Karpas-422 (cell line): ENCODE data around the gene WWP2. TPM values are rescaled to one million over a fixed set of nuclear protein-coding genes. Genes with fewer than 3 reads are reported as not detected.

ENCODE experiments used
- DNase-seq: peaks from one replicate; pipeline ENCODE4 v3.0.0-alpha.2; 2015
- H2AFZ ChIP-seq: fragments of 200-600 bp; sonication (generic); 2 replicates; pipeline ENCODE4 v1.6.1; 2014; ENCODE audit warnings: antibody characterized with exemption, low read length, mixed read lengths
- H3K27ac ChIP-seq: fragments of 200-600 bp; sonication (generic); 2 replicates; pipeline ENCODE4 v1.5.1; 2014; ENCODE audit warnings: mild to moderate bottlenecking, low read length, moderate library complexity
- H3K27me3 ChIP-seq: fragments of 200-600 bp; sonication (generic); 2 replicates; pipeline ENCODE4 v1.6.1; 2014; ENCODE audit warnings: low read length, mixed read lengths
- H3K36me3 ChIP-seq: fragments of 200-600 bp; sonication (generic); 2 replicates; pipeline ENCODE4 v1.6.1; 2014; ENCODE audit warnings: low read length, mixed read lengths; ENCODE audit not compliant: insufficient read depth
- H3K4me1 ChIP-seq: fragments of 200-600 bp; sonication (generic); 2 replicates; pipeline ENCODE4 v1.6.1; 2014; ENCODE audit warnings: mild to moderate bottlenecking, low read length, mixed read lengths
- H3K4me2 ChIP-seq: fragments of 200-600 bp; sonication (generic); 2 replicates; pipeline ENCODE4 v1.6.1; 2014; ENCODE audit warnings: low read length, low read depth, mild to moderate bottlenecking; ENCODE audit not compliant: poor library complexity, severe bottlenecking
- H3K4me3 ChIP-seq: fragments of 200-600 bp; sonication (generic); 2 replicates; pipeline ENCODE4 v1.5.1; 2014; ENCODE audit warnings: mild to moderate bottlenecking, antibody characterized with exemption, low read length, mixed read lengths
- H3K79me2 ChIP-seq: fragments of 200-600 bp; sonication (generic); 2 replicates; pipeline ENCODE4 v1.6.1; 2014; ENCODE audit warnings: mild to moderate bottlenecking, low read length, mixed read lengths
- H3K9ac ChIP-seq: fragments of 200-600 bp; sonication (generic); 2 replicates; pipeline ENCODE4 v1.6.0; 2014; ENCODE audit warnings: low read length
- H3K9me2 ChIP-seq: fragments of 200-600 bp; sonication (generic), shearing (Covaris generic); replicated peaks from 2 replicates; pipeline ENCODE4 v1.6.0; 2014; ENCODE audit warnings: mild to moderate bottlenecking, low read length, moderate library complexity; ENCODE audit not compliant: insufficient read depth
- H3K9me3 ChIP-seq: fragments of 300-700, 200-600 bp; sonication (generic); 2 replicates; pipeline ENCODE4 v1.6.1; 2014; ENCODE audit warnings: low read length, mixed read lengths
- H4K20me1 ChIP-seq: fragments of 200-600 bp; sonication (generic); 2 replicates; pipeline ENCODE4 v1.6.1; 2014; ENCODE audit warnings: mild to moderate bottlenecking, antibody characterized with exemption, low read length, low read depth; ENCODE audit not compliant: insufficient read depth
- total RNA-seq: library from RNA; depleted of rRNA; stranded (reverse); fragments of >200 nt; shearing (Covaris generic); gene quantifications from 2 replicates; pipeline ENCODE4 v1.2.3, GENCODE V29; 2014; ENCODE audit warnings: low replicate concordance

WWP2 gene
- total RNA-seq, 1 experiment from 2014 or later, result 30.7 TPM

DNA sequence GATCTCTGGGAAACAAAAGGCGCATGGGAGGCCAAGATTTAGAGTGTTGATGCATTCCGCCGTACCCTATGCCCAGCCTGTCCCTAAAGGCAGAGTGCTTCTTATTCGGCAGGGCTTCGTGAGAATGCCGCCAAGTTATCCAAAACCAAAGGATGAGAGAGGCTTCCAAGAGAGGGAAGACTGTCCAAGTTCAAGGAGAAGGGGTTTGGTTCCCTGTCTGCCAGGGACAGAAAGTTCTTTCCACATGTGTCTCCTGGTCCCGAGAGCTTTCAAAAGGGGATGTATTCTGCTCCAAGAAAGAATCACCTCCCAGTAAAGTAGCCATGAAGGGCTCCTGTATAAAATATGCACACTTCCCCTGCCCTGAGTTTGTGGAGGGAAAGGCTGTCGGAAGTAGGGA, 146.9 kb downstream of the WWP2 start:
- Histone ChIP-seq H4K20me1 (no peaks in the 10 kb centered on the region), H3K79me2 (no peaks in the 10 kb centered on the region), H3K9me3 (no peaks in the 10 kb centered on the region), H3K27me3 (no peaks in the 10 kb centered on the region), H3K27ac (no peak overlapping the region), H3K4me2 (no peak overlapping the region), H3K4me1 (peaks cover 16% of the 10 kb centered on the region), H3K9ac (no peak overlapping the region), H3K9me2 (no peaks in the 10 kb centered on the region), H3K4me3 (no peak overlapping the region), H2AFZ (no peak overlapping the region), H3K36me3 (no peaks in the 10 kb centered on the region; the same call in 1 of the 2 replicates)
- no peak for DNase-seq

- H4K20me1 ChIP-seq, result no peaks in the 10 kb centered on the region
- H2AFZ ChIP-seq, result no peak overlapping the region
- no peak for DNase-seq
These were observed 147.6 kb downstream of the WWP2 start for GRCh38 chr16:69909760-69910159.

GRCh38 chr16:69910964-69911363, 148.8 kb downstream of the WWP2 start:
- no peak for DNase-seq
- Histone ChIP-seq H3K4me1 (peaks cover 16% of the 10 kb centered on the region), H3K27ac (no peak overlapping the region), H3K36me3 (no peaks in the 10 kb centered on the region; the same call in 1 of the 2 replicates), H2AFZ (no peak overlapping the region), H4K20me1 (no peaks in the 10 kb centered on the region), H3K9me2 (no peaks in the 10 kb centered on the region), H3K9ac (no peak overlapping the region), H3K9me3 (no peaks in the 10 kb centered on the region), H3K27me3 (no peaks in the 10 kb centered on the region), H3K4me2 (no peak overlapping the region), H3K79me2 (no peaks in the 10 kb centered on the region), H3K4me3 (no peak overlapping the region)

More at GRCh38 chr16:69909760-69910159, 147.6 kb downstream of the WWP2 start:
- no peaks in the 10 kb centered on the region for H3K27me3 ChIP-seq
- no peak overlapping the region for H3K4me2 ChIP-seq
- H3K9me3 ChIP-seq, result no peaks in the 10 kb centered on the region
- no peak overlapping the region for H3K27ac ChIP-seq
- no peaks in the 10 kb centered on the region for H3K9me2 ChIP-seq
- H3K4me3 ChIP-seq, result no peak overlapping the region
- H3K36me3 ChIP-seq, result no peaks in the 10 kb centered on the region; the same call in 1 of the 2 replicates
- H3K4me1 ChIP-seq, result peaks cover 16% of the 10 kb centered on the region
- H3K9ac ChIP-seq, result no peak overlapping the region
- no peaks in the 10 kb centered on the region for H3K79me2 ChIP-seq

GRCh38 chr16:69916462-69916861, 154.3 kb downstream of the WWP2 start:
- no peaks in the 10 kb centered on the region for H3K9me3 ChIP-seq
- H3K9ac ChIP-seq, result no peak overlapping the region
- no peaks in the 10 kb centered on the region for H4K20me1 ChIP-seq
- H3K79me2 ChIP-seq, result no peaks in the 10 kb centered on the region
- H3K9me2 ChIP-seq, result no peaks in the 10 kb centered on the region
- H3K27me3 ChIP-seq, result no peaks in the 10 kb centered on the region
- H3K36me3 ChIP-seq, result no peaks in the 10 kb centered on the region
- H2AFZ ChIP-seq, result no peak overlapping the region
- H3K27ac ChIP-seq, result no peak overlapping the region
- no peak overlapping the region for H3K4me3 ChIP-seq
- no peaks in the 10 kb centered on the region for H3K4me1 ChIP-seq
- no peak for DNase-seq
- H3K4me2 ChIP-seq, result no peak overlapping the region

DNA sequence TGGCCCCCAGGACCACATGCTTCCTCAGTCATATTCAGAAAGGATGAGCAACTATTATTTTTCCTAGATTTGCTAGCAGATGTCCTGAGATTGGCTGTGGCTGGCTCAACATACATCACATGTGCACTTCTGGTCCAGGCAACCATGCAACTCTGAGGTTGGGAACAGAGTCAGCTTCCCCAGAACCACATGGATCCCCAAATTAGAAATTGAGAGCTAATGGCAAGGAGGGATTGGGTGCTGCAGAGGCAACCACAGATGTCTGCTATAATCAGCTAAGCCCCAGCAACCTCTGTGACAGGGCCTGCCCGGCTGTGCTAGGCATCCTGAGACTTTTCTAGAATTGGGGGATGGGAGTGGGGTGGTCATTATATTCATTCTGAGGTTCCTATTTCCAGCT, 155.2 kb downstream of the WWP2 start:
- no peak overlapping the region for H3K4me3 ChIP-seq
- no peak overlapping the region for H2AFZ ChIP-seq
- H3K4me2 ChIP-seq, result no peak overlapping the region
- no peak for DNase-seq
- H3K9me3 ChIP-seq, result no peaks in the 10 kb centered on the region
- no peaks in the 10 kb centered on the region for H3K4me1 ChIP-seq
- no peaks in the 10 kb centered on the region for H3K79me2 ChIP-seq
- H3K9ac ChIP-seq, result no peak overlapping the region
- no peaks in the 10 kb centered on the region for H3K27me3 ChIP-seq
- no peaks in the 10 kb centered on the region for H3K36me3 ChIP-seq
- H4K20me1 ChIP-seq, result no peaks in the 10 kb centered on the region
- H3K27ac ChIP-seq, result no peak overlapping the region
- no peaks in the 10 kb centered on the region for H3K9me2 ChIP-seq

- Histone ChIP-seq H4K20me1 (no peaks in the 10 kb centered on the region), H3K36me3 (no peaks in the 10 kb centered on the region), H3K4me3 (no peak overlapping the region), H3K27me3 (no peaks in the 10 kb centered on the region), H3K4me1 (no peaks in the 10 kb centered on the region), H2AFZ (no peak overlapping the region), H3K27ac (no peak overlapping the region), H3K4me2 (no peak overlapping the region), H3K9me3 (no peaks in the 10 kb centered on the region), H3K9me2 (no peaks in the 10 kb centered on the region), H3K79me2 (no peaks in the 10 kb centered on the region), H3K9ac (no peak overlapping the region)
- DNase-seq, result no peak
These were observed 155.6 kb downstream of the WWP2 start for GRCh38 chr16:69917739-69918138.

GRCh38 chr16:69918241-69918640, 156.1 kb downstream of the WWP2 start:
- Histone ChIP-seq H3K4me2 (no peak overlapping the region), H3K9me2 (no peaks in the 10 kb centered on the region), H3K9me3 (no peaks in the 10 kb centered on the region), H3K79me2 (no peaks in the 10 kb centered on the region), H3K27me3 (no peaks in the 10 kb centered on the region), H4K20me1 (no peaks in the 10 kb centered on the region), H3K36me3 (no peaks in the 10 kb centered on the region), H2AFZ (no peak overlapping the region), H3K9ac (no peak overlapping the region), H3K27ac (no peak overlapping the region), H3K4me1 (no peaks in the 10 kb centered on the region), H3K4me3 (no peak overlapping the region)
- DNase-seq, result no peak

GRCh38 chr16:69921127-69921526, 159.0 kb downstream of the WWP2 start:
- no peak overlapping the region for H3K27ac ChIP-seq
- no peaks in the 10 kb centered on the region for H3K79me2 ChIP-seq
- no peaks in the 10 kb centered on the region for H3K9me3 ChIP-seq
- no peak overlapping the region for H3K4me2 ChIP-seq
- H3K36me3 ChIP-seq, result no peaks in the 10 kb centered on the region
- H4K20me1 ChIP-seq, result no peaks in the 10 kb centered on the region
- no peak overlapping the region for H3K4me3 ChIP-seq
- no peak for DNase-seq
- no peak overlapping the region for H2AFZ ChIP-seq
- H3K4me1 ChIP-seq, result 0 out of 2 replicates have a peak, but pooled peaks cover 2% of the 10 kb centered on the region
- H3K27me3 ChIP-seq, result no peaks in the 10 kb centered on the region
- H3K9me2 ChIP-seq, result no peaks in the 10 kb centered on the region
- H3K9ac ChIP-seq, result no peak overlapping the region

- H4K20me1 ChIP-seq, result no peaks in the 10 kb centered on the region
These were observed 160.1 kb downstream of the WWP2 start for GRCh38 chr16:69922200-69922599.

More at GRCh38 chr16:69922200-69922599, 160.1 kb downstream of the WWP2 start:
- Histone ChIP-seq H3K36me3 (no peaks in the 10 kb centered on the region), H3K9ac (no peak overlapping the region), H3K27ac (no peak overlapping the region), H3K4me1 (0 out of 2 replicates have a peak, but pooled peaks cover 2% of the 10 kb centered on the region), H3K27me3 (no peaks in the 10 kb centered on the region), H2AFZ (no peak overlapping the region), H3K9me2 (no peaks in the 10 kb centered on the region), H3K4me3 (no peak overlapping the region), H3K4me2 (no peak overlapping the region), H3K9me3 (no peaks in the 10 kb centered on the region), H3K79me2 (no peaks in the 10 kb centered on the region)
- DNase-seq, result no peak
